Measurements from ENCODE around the gene OR6N1.

OR6N1 gene

DNA sequence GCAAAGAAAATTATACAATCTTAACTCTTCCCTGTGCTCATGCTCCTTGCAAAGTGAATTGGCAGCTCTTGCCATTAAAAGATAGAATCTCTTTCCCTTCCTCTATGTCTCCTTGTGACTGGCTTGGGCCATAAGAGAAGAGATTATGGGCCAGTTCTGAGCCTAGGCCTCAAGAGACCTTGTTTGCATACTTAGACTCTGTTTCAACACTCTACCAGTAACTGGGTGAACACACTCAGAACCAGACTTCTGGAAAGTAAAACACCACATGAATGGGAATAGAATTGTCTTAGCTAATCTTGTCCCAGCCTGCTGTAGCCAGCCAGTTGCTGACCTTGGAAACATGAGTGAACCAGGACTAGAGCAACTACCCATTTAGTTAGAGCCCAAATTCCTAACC is 36.1 kb downstream of the OR6N1 start:
- no peak for DNase-seq

DNA sequence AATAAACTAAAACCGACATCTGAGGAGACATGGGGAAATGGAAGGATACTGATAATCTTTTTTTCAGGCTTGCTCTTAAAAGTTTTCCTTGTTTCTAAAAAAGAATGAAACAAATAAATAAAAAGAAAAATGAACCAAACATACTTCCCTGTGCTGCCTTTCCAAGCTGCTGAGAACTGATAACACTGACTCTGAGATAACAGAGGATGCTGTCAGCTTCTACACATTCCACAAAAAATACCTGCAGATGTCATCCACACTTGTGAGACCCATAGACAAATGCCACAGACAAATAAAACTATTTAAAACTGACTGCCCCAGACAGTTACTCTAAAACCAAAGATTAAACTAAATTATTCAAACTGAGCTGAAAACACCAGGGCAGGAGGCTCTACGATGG is 39.5 kb downstream of the OR6N1 start:
- no peak for DNase-seq

DNA sequence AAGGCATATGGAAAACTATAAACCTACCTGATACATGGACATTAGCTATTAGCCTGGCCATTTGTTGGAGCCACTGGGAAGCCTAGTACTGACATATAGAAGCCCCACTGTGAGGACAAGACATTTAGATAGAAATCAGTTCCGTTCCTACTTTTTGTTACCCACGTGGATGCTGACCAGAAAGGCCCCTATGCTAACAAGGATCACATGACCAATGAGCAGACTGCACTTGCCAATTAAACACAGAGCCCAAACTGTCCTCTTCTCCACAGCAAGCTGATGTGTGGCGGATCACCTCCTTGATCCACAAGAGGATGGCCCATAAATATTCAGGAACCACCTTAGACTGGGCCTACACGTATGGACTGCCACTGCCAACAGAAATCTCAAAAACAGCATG is 40.3 kb downstream of the OR6N1 start:
- DNase-seq: no peak

DNA sequence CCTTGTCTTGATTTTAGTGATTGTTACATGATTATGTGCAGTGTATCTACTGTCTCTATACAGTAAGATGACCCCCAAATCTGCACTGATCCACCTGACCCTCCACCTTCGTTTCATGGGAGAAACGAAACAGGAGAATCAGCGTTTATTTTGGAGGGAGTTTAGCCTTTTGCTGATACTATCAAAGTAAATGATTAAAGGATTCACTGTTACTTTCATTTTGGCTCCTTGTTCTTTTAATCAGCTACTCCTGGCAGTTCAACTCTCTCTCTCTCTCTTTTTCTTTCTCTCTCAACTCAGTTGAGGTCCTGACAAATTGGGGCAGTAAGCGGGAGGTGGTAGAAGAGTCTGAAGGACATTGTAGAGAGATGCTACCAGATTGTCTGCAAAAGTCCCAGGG is 41.5 kb downstream of the OR6N1 start:
- no peak for DNase-seq

DNA sequence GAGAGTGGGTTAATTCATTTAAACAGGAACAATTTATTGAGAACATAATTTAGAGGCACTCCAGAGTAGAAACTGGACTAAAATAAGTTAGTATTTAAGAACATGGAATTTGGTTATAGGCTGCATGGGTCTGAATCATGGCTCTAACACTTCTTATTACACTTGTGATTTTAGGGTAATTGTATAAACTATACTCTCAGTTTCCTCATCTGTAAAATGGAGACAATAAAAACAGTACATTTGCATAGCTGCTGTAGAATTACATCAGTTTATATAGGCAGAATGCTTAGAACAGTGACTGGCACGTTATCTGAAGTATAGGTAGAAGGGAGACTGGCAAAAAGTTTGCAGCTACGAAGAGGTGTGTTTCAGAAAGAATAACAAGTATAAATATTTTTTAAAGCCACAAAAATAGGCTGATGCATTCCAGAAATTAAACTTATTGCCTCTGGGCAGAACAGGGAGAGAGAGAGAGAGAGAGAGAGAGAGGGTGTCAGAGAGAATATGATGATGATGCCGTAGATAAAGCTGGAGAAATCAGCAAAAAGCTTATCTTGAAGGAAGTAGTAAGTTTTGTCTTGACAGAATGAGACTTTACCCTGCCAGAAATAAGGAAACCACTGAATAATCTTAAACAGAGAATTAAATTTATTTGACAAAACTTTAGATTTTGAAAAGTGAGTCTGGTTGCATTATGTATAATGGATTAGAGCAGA is 43.3 kb downstream of the OR6N1 start:
- DNase-seq: no peak

DNA sequence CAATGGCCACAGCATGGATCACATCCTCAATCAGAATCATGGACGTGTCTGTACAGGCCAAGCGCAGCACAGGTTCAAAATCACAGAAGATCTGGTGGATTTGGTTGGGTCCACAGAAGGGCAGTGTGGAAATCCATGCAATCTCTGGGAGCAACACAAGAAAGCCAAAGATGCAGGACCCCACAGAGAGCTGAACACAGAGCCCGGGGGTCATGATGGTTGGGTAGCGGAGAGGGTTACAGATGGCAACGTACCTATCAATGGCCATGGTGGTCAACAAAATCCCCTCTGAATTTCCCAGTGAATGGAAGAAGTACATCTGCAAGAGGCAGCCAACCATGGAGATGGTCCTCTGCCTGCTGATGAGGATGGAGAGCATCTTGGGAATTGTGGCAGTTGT is 47.6 kb downstream of the OR6N1 start:
- no peak for DNase-seq

DNA sequence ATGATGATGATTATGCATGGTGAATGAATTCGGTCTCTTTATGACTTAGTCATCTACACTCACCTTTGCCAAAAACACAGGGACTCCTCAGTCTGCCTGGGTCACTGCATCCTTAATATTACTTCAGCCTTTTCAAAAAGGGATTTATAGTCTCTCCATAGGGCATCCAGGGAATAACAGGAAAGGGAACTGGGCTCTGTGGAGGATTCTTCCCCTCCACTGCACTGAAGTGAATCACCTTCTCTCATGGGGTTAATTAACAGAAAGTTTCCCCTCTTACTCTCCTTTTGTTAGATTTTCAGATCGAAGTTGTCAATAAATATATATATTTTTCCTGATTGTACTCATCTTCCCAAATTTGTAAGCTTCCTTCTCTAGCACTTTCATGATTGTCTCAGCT is 51.4 kb downstream of the OR6N1 start, which contains the start of gene OR6K3:
TSS of gene OR6K3 (minus strand) at position 101 of the 400 bp plus-strand sequence. CDS start 2,605 bp downstream, outside the sequence.
- DNase-seq: no peak

DNA sequence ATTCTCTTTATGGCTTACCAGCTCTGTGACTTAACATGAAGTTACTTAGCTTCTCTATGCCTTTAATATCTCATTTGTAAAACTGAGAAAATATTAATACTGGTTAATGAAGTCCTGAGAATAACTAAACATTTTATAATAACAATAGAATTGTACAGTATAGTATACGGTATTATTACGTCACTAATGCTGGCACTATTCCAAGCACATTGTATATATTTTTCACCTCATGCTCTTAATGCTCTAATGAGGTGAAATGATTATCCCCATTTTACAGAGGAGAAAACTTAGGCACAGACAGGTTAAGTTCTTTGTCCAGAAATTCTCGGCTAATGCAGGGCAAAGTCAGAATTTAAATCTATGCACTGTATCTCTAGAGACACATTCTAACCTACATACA is 52.3 kb downstream of the OR6N1 start:
- DNase-seq: no peak

DNA sequence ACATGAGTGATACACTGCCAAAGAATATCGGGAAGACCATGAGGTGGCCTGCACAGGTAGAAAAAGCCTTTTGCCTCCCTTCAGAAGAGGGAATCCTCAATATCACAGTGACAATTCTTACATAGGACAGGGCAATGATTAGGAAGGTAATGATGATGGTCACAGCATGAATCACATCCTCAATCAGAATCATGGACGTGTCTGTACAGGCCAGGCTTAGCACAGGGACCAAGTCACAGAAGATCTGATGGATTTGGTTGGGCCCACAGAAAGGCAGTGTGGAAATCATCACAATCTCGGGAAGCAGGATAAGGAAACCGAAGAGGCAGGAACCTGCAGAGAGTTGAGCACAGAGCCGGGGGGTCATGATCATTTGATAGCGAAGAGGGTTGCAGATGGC is 54.7 kb downstream of the OR6N1 start:
- DNase-seq: no peak

DNA sequence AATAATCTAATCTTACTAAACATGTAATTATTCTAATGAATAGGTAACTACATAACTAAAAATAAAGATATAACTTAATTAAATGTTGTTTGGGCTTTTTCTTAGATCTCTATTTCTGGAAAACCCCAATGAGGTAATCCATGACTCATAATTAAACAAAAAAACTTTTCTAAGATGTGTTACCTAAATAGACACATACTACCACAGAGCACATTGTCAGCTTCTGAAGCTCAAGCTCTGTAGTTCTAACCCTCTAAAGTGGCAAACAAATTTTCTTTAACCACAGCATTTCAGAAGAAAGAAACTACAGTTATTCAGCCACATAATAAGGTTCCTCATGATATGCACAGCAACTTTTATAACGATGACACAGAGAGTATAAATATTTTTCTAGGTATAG is 55.7 kb downstream of the OR6N1 start:
- DNase-seq: no peak

DNA sequence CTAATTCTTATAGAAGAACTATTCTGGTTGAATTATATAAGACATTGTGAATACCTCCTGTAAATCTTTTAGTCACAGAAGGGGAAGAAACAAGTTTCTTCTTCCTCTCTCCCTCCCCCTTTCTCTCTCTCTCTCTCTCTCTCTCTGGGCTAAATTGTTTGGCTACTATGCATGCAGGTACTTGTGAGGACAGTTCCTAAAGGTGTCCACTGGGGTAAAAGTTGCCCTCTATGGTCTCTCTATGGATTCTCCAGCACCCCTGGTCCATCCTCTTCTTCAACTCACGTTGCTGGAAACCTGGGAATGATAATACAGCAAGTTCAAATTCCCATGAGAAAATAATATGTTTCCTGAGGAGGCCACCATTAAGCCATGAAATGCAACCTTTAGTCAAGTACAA is 57.2 kb downstream of the OR6N1 start:
- DNase-seq: no peak
